ENCODE data around the gene BCAR3.

The BCAR3 gene

GRCh38 chr1:93619507-93620171 lies 62.0 kb downstream of the BCAR3 start:
- TF ChIP-seq GATA3 (IDR thresholded peaks at IDR 0.05; ENCODE audit: low read depth, low read length): no peak
- no peak for TF ChIP-seq GATA2 (IDR thresholded peaks at IDR 0.05; ENCODE audit: low read depth, low read length)

DNA sequence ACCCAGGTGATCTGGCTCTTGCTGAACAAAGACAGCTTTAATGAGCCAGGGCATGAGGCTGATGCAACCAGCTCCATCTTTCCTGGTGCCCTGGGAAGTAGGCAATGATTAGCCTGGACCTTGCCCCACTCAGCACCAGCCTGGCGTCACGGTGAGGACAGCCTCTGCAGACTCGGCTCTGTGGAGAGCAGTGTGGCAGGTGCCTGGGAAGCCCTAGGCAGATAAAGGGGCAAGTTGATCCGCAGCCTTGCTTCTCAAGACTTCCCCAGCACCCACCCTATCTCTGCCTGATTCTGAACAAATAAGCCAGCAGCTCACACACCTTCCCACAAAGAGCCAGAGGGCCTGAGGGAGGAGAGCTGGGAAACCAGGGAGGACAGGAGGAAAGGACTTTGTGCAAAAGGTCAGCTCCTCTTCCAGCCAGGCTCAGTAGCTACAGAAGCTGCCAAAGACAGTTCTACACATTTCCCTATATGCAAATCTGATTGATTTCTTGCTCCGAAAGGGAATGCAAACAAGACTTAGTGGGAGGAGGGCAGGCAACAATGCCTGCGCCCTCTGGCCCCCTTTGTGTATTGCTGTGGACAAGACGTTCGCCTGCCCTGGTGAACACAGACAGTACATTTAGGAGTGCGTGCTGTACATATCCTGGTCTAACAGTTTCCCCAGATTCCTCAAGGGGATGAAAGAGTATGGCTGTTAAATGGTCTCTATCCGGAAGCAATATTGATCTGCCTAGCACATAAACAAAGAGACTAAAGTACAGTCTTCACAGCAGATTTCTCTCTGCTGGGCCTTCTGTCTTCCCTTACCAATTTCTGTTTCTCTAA lies 63.8 kb downstream of the BCAR3 start:
- TF ChIP-seq GATA2 (IDR thresholded peaks at IDR 0.05; ENCODE audit: low read depth, low read length) (no peak), GATA3 (IDR thresholded peaks at IDR 0.05; ENCODE audit: low read depth, low read length) (no peak)

- TF ChIP-seq GATA2 (IDR thresholded peaks at IDR 0.05; ENCODE audit: low read depth, low read length) (no peak), GATA3 (IDR thresholded peaks at IDR 0.05; ENCODE audit: low read depth, low read length) (no peak)
Observed at GRCh38 chr1:93616996-93617669, 64.5 kb downstream of the BCAR3 start.

DNA sequence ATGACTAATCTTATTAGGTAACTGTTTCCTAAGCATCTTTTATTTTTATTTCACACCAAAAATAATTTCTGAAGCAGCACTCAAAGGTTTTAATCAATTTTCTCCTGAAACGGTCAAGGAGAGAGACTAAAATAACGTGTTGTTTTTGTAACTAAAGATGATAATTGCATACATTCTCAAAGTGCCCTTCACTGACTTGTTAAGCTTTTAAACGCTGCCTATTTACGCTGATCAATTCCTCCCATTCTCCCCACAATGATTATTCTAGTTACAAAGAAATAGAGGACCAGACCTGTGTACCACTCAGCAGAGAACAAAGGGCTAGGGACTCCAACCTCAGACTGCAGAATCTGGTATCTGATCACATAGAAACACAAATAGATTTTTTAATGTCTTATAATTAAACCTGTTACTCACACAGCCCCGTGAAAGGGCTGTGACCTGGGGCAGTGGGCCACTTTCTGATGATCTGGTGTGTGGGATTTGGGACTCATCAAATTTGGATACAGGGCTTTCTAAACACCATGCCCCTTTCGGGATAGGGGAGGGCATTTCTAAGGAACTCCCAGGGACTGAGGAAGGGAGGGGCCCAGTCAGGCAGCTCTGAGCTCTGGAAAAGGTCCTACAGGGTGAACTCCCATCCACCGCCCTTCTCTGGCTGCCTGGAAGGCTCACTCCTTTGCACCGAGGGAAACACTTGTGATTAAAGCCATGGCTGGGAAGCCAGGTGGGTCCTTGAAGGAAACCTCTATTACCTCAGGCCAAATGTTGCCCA lies 65.2 kb downstream of the BCAR3 start:
- TF ChIP-seq GATA2 (IDR thresholded peaks at IDR 0.05; ENCODE audit: low read depth, low read length): no peak
- TF ChIP-seq GATA3 (IDR thresholded peaks at IDR 0.05; ENCODE audit: low read depth, low read length): no peak

DNA sequence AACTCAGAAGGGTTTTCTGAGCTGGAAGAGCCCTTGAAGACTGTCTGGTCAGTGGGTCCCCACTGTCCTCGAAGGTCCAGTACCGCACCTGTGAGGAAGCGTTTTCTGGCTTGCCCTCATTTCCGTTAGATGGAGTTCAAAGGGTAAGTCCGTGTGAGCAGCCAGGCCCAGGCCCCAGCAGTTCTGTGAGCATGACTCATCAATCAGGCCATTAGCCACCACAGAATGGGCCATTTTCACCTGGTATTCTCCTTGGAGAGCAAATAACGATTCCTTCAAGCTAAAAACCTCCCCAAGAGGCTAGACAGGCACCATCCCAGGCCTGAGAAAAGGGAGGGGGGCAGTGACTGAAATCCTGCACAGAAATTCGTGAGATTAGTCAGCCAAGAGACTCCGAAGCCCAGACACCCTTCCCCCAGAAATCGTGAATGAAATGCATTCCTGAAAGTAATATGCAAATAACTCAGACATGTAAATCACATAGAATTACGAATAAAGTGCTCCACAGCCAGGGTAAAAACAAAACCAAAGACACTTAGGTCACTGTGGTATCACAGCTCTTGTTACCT lies 66.0 kb downstream of the BCAR3 start:
- TF ChIP-seq GATA2 (IDR thresholded peaks at IDR 0.05; ENCODE audit: low read depth, low read length) (no peak), GATA3 (IDR thresholded peaks at IDR 0.05; ENCODE audit: low read depth, low read length) (no peak)

DNA sequence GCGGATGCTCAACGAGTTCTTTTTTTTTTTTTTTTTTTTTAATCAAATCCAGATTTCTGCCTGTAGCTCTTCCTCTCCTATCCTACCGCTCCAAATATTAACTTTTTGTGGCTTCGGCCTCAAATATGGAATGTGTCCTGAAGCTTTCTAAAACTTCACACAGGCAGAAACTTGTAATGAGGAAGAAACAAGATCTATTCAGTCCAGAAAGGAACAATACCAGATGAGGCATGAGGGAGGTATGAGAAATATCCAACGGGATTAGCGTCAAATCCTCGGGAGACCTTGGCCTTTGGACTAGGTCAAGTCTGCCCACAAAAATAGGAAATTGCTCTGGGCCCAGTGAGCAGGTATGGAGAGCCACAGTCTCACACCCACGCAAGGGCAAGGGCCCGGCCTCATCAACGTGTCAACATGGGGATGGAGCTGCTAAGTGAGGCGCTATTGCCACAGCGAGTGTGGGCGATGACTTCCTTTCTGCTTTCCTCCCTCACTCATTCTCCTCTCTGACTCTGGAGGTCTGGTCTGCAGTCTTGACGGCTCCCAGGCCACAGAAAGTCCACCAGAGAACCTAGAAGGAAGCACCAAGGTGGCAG lies 66.6 kb downstream of the BCAR3 start:
- TF ChIP-seq GATA3 (IDR thresholded peaks at IDR 0.05; ENCODE audit: low read depth, low read length) (no peak), GATA2 (IDR thresholded peaks at IDR 0.05; ENCODE audit: low read depth, low read length) (no peak)

DNA sequence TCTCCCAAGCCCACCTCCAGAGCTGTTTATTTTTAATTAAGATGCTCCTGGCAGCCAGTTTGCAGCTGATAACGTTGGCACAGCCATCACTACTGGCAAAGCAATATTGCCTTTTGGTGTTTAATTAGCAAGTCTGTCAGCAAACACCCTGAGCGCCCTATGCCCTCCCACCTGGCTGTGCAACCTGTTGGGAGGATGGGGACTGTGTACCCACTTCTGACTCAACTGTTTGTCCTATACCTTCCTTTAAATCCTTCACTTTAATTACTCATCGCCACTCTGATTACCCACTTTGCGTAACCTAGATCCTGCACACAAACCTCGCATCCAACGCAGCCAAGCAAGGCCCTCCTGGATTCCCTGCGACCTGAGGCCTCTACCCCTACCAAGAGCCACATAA lies 67.1 kb downstream of the BCAR3 start:
- no peak for TF ChIP-seq GATA2 (IDR thresholded peaks at IDR 0.05; ENCODE audit: low read depth, low read length)
- TF ChIP-seq GATA3 (IDR thresholded peaks at IDR 0.05; ENCODE audit: low read depth, low read length): no peak

GRCh38 chr1:93613898-93614297 lies 67.7 kb downstream of the BCAR3 start:
- TF ChIP-seq GATA2 (IDR thresholded peaks at IDR 0.05; ENCODE audit: low read depth, low read length): no peak
- no peak for TF ChIP-seq GATA3 (IDR thresholded peaks at IDR 0.05; ENCODE audit: low read depth, low read length)

GRCh38 chr1:93612510-93612909 lies 69.1 kb downstream of the BCAR3 start:
- TF ChIP-seq GATA2 (IDR thresholded peaks at IDR 0.05; ENCODE audit: low read depth, low read length) (no peak), GATA3 (IDR thresholded peaks at IDR 0.05; ENCODE audit: low read depth, low read length) (no peak)

GRCh38 chr1:93611668-93612067 lies 70.0 kb downstream of the BCAR3 start:
- no peak for TF ChIP-seq GATA3 (IDR thresholded peaks at IDR 0.05; ENCODE audit: low read depth, low read length)
- TF ChIP-seq GATA2 (IDR thresholded peaks at IDR 0.05; ENCODE audit: low read depth, low read length): no peak

DNA sequence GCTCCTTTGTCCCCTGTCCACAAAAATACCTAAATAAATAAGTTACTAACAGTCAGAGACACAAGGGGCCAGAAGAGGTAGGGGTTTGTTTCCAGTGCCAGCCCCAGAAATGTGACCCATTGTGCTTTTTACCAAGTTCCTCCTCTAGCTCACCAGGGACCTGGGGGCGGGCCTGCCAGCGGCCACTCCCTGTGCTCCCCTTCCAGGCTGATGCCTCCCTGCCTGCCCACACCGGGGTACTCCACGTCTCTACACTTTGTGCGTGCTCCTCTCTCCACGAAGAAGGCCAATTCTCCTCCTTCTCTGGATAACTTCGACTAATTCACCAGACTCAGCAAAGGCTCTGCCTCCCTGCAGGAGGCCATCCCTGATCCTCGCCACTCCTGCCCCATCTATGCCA lies 72.1 kb downstream of the BCAR3 start:
- TF ChIP-seq GATA2 (IDR thresholded peaks at IDR 0.05; ENCODE audit: low read depth, low read length): no peak
- TF ChIP-seq GATA3 (IDR thresholded peaks at IDR 0.05; ENCODE audit: low read depth, low read length): no peak

DNA sequence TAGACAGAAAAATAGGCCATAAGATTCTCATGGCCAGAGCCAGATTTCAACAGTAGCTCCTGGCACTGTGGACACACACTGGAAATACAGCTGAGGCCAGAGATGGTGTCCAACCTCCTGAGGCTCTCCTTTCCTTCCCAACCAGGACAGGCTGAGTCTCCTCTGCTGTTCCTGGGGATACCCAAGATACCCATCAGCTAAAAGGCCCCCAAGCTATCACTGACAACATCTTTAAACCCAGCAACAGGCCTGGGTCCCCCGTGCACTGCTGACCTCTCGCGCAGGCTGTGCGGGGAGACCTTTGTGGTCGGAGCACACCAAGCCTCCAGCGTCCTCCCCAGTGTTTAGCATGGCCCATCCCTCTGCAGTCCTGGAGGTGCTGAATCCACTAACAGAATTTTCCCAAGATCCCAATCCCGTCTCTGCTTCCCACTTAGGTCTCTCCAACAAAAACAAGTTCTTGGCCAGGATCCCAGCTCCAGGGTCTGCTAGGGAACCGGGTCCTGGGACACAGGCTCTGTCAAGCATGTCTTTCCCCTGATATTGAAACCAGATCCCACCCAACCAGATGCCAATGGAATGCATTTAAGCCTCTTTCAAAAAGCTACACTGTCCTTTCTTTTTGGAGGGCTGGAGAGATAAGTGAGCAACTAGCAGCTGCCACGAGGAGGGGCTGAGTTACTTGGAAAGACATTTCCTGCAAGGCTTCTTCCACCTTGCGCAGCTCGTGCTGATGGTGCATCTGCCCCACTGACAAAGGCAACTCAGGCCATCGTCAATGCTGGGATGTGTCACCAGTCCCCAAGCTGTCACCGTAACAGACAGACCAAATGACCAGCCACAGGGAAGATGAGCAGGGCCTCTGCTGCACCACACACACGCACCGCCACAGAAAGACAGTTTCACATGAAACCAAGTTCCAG lies 73.2 kb downstream of the BCAR3 start:
- TF ChIP-seq GATA2 (IDR thresholded peaks at IDR 0.05; ENCODE audit: low read depth, low read length): peak; percentile 82
- peak; percentile 40; the same call in 1 of the 2 replicates for TF ChIP-seq GATA3 (IDR thresholded peaks at IDR 0.05; ENCODE audit: low read depth, low read length)

Data from SH-SY5Y (cell line).